GM10266 (cell line): Measurements from ENCODE around the gene AKIRIN1.
"Not testable (repeated sequence)": the region's sequence is repeated elsewhere in the genome, so short reads cannot be mapped to it uniquely, and the experiment has no call there.

ENCODE experiments used
- DNase-seq: peaks from one replicate; pipeline ENCODE4 v3.0.0; 2012; ENCODE audit errors: extremely low spot score
- TF ChIP-seq, protein P1 (sequence below): IDR thresholded peaks from 2 replicates; pipeline ENCODE4 v1.5.1; 2012; ENCODE audit warnings: mild to moderate bottlenecking, low read depth; ENCODE audit not compliant: control insufficient read depth, insufficient read depth; ENCODE audit errors: missing control alignments

AKIRIN1 gene

DNA sequence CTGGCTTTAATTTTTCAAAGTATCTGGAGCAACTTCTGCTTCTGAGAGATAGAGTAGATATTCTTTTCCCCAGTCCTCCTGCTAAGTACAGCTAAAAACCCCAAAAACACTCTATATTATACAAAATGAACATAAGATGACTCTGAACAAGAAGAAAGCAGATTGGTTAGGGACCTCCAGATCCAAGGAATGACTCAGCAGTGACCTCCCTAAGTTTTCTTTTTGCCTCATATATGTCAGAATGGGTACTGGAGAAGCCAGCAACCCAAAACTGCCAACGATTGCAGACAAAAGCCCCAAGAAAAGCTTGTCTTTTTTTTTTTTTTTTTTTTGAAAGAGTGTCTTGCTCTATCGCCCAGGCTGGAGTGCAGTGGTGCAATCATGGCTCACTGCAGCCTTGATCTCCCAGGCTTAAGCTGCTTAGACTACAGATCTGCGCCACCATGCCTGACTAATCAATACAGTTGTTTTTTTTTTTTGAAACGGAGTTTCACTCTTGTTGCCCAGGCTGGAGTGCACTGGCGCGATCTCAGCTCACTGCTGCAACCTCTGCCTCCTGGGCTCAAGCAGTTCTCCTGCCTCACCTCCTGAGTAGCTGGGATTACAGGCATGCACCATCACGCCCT is 57.8 kb downstream of the AKIRIN1 start:
- TF ChIP-seq, protein P1, sequence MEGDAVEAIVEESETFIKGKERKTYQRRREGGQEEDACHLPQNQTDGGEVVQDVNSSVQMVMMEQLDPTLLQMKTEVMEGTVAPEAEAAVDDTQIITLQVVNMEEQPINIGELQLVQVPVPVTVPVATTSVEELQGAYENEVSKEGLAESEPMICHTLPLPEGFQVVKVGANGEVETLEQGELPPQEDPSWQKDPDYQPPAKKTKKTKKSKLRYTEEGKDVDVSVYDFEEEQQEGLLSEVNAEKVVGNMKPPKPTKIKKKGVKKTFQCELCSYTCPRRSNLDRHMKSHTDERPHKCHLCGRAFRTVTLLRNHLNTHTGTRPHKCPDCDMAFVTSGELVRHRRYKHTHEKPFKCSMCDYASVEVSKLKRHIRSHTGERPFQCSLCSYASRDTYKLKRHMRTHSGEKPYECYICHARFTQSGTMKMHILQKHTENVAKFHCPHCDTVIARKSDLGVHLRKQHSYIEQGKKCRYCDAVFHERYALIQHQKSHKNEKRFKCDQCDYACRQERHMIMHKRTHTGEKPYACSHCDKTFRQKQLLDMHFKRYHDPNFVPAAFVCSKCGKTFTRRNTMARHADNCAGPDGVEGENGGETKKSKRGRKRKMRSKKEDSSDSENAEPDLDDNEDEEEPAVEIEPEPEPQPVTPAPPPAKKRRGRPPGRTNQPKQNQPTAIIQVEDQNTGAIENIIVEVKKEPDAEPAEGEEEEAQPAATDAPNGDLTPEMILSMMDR, result no peak
- DNase-seq, result no peak

DNA sequence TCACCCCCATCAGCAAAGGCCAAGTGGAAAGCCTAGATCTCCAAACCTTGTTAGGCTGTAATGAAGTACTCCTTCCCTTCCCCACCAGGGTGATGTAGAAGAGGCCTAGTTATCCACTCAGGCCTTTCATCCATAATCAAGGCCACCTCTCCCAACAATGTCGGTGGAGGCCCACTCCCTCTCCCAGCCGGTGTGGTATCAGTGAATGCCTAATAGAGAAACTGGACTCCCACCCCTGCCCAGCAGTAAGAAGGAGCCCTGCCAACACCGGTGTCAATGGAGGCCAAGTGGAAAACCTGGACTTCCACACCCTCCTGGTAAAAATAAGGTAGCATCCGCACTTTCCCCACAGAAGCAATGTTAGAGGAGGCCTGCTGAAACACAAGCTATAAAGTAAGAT is 58.9 kb downstream of the AKIRIN1 start:
- TF ChIP-seq, protein P1, result no peak
- DNase-seq, result no peak

DNA sequence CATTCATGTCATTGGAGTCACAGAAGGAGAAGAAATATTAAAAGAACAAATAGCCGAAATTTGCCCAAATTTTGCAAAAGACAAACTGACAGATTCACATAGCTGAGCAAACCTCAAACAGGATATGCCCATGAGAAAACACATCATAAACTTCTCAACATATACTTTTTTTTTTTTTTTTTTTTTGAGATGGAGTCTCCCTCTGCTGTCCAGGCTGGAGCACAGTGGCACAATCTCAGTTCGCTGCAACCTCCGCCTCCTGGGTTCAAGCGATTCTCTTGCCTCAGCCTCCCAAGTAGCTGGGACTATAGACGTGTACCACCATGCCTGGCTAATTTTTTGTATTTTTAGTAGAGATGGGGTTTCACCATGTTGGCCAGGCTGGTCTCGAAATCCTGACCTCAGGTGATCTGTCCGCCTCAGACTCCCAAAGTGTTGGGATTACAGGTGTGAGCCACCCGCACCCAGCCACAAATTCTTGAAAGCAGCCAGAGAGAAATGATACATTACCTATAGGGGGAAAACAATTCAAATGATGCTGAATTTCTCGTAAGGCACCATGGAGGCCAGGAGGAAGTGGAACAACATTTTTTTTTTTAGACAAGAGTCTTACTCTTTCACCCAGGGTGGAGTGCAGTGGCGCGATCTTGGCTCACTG is 60.2 kb downstream of the AKIRIN1 start:
- not testable (repeated sequence) for DNase-seq

DNA sequence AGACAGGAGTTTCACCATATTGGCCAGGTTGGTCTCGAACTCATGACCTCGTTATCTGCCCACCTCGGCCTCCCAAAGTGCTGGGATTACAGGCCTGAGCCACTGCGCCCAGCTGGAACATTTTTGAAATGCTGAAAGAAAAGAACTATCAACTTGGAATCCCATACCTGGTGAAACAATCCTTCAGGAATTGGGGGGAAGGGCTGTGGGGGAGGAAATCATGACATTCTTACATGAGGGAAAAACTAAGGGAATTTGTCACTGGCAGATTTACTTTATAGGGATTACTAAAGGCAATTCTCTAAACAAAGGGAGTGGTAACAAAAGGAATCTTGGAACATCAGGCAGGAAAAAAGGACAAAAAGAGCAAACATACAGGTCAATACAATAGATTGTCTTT is 60.9 kb downstream of the AKIRIN1 start:
- DNase-seq, result no peak
- TF ChIP-seq, protein P1, result no peak

DNA sequence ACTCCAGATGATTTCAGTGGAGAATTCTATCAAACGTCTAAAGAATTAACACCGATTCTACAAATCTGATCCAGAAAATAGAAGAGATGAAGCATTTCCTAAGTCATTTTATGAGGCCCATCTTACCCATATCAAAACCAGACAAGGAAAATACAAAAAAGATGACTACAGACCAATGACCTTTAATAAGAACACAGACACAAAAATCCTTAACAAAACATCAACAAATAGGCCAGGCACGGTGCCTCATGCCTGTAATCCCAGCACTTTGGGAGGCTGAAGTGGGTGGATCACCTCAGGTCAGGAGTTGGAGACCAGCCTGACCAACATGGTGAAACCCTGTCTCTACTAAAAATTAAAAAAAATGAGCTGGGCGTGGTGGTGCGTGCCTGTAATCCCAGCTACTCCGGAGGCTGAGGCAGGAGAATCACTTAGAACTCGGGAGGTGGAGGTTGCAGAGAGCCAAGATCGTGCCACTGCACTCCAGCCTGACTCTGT is 64.2 kb downstream of the AKIRIN1 start:
- DNase-seq, result not testable (repeated sequence)
